Fibroblast of pulmonary artery (primary cell): ENCODE data around the gene PTPRN2.

Source experiments
- DNase-seq: peaks from one replicate; pipeline ENCODE4 v3.0.0-alpha.2; 2010; ENCODE audit warnings: low read depth
- H3K4me3 ChIP-seq: replicated peaks from 2 replicates; pipeline ENCODE4 v1.5.1; 2011; ENCODE audit warnings: low read depth, mild to moderate bottlenecking, control low read depth, low read length, moderate library complexity
- CTCF ChIP-seq: IDR thresholded peaks from 2 replicates; pipeline ENCODE4 v1.5.1; 2011; ENCODE audit warnings: mild to moderate bottlenecking, control low read depth, low read length, inconsistent platforms; ENCODE audit errors: missing control alignments

The PTPRN2 gene

DNA sequence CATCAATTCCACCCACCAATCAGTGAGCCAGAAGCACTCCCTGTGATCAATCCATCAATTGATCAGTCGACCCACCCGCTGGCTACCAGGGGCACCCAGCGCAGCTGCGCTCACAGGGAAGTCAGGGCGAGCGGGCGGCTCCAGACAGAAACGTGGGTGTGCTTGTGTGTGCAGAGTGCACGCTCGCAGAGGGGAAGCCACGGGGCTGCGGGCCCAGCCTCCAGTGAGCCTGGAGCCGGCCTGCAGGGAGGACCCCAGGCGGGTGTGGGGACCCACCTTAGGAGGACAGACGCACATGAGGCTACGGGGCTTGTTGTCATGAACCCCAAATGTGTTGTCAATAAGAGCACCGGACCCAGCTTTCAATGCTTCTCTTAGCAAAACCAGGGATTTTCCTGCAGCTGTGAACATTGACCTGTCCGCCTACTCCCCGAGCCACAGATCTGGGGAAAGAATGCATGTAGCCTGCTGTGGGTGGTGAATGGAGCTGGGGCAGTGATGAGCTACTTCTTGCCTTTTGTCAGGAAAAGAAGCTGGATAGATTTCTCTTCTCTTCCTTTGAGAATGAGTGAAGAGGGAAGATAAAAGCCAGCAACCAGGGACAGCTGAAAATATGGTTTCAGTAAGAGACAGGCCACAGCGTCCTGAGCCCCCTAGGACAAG, 753.0 kb downstream of the PTPRN2 start:
- no peak overlapping the region for H3K4me3 ChIP-seq
- DNase-seq = no peak
- TF ChIP-seq CTCF = no peak

- H3K4me3 ChIP-seq = no peak overlapping the region
- DNase-seq = no peak
- TF ChIP-seq CTCF = no peak
These were observed 754.6 kb downstream of the PTPRN2 start for GRCh38 chr7:157832866-157833607.

GRCh38 chr7:157832421-157832820, 755.2 kb downstream of the PTPRN2 start:
- no peak for DNase-seq
- TF ChIP-seq CTCF = no peak
- H3K4me3 ChIP-seq = no peak overlapping the region

GRCh38 chr7:157832006-157832405, 755.6 kb downstream of the PTPRN2 start:
- no peak overlapping the region for H3K4me3 ChIP-seq
- TF ChIP-seq CTCF = no peak
- DNase-seq = no peak

DNA sequence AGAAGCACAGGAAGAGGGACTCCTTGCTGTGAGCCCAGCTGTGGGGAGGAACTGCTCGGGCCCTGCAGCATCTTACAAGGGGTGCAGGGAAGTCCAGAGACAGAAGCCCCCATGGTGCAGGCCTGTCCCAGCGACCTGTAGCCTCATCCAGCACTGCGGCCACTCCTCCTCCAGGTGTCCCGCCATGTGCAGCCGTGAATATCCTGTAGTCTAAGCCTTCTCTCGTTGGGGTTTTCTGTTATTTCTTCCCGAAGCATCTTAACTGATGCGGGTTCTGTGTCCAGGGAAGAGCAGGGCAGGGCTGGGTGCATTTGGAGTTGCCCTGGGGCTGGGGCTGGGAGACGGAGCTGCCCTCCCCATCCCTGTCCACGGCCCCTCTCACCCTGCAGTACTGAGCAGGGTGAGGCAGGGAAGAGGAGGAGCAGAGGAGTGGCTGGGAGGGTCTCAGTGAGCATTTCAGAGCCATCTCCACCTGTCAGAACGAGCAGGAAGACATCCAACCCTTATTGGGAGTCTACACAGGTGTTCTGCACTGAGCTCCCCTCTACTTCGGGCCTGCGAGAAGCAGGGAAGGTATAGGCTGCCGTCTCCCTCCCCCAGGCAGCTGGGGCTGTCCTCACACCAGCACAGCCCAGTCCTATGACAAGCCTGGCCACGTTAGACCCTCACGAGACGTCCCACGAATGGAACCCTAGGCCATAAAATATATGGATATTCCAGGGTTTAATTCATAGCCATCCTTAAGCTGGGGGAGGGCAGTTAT, 756.3 kb downstream of the PTPRN2 start:
- no peak for TF ChIP-seq CTCF
- H3K4me3 ChIP-seq = no peak overlapping the region
- DNase-seq = no peak

- TF ChIP-seq CTCF = no peak
- no peak for DNase-seq
- no peak overlapping the region for H3K4me3 ChIP-seq
These were observed 757.3 kb downstream of the PTPRN2 start for GRCh38 chr7:157830331-157830730.
